Activated T-cell treated with anti-CD3 and anti-CD28 coated beads, Interleukin-2, amount 50 U/mL, for 1 hour (primary cell): ENCODE results near the gene CDH4.
"Not testable (repeated sequence)": the region's sequence is repeated elsewhere in the genome, so short reads cannot be mapped to it uniquely, and the experiment has no call there.

Experiments
- DNase-seq: peaks from one replicate; pipeline ENCODE4 v3.0.0-alpha.2; 2020

The CDH4 gene

DNA sequence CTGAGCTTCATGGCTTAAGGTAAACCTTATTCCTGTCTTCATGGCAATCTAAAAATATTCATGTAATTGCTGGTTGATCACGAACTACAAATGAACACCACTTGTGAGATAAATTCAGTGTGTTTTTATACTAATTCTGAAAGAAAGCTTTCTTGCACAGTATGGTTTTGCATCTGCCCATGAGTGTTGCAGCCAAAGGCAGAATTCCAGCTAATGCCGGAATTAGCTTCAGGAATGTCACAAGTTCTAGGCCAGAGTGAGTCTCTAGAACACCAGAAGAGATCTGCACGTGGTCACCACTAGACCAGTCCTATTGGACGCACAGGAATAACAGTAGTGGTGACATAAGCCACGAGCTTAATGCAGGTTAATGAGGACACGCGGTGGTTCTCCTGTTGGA, 223.7 kb downstream of the CDH4 start:
- no peak for DNase-seq

DNA sequence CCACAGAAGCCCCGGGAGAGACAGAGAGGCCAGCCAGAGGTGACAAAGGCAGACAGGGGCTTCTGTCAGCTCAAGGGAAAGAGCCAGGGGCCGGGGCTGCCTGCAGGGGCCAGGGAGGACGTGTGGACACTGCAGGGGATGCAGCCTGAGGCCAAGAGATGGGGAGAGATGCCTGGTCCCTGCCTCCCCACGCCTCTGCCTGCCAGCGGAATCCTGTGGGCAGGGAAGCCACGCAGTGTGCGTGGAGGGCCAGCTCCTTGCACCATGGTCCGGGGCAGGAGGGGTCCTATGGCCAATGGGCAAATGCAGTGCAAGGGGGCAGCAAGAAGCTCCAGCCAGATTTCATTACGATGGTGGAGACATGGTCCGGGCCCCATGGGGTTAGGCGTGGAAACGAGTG, 224.9 kb downstream of the CDH4 start:
- no peak for DNase-seq

DNA sequence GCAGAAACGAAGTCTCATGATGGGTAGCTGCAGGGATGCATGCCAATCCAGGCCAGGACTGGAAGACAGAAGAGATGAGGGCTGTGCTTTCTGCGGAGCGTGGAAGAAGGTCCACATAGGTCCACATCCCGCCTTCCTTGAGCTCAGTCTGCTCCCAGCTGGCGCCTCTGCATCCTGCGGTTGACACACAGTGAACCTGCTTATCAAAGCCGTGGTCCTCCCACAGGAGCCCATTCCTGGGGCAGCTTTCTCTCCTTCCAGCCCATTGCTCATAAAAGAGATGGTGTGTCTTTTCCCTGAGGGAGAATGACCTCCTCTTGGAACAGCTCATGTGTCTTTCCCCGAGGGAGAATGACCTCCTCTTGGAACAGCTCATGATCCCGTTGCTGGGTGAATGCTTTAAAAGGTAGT, 225.4 kb downstream of the CDH4 start:
- DNase-seq: no peak

DNA sequence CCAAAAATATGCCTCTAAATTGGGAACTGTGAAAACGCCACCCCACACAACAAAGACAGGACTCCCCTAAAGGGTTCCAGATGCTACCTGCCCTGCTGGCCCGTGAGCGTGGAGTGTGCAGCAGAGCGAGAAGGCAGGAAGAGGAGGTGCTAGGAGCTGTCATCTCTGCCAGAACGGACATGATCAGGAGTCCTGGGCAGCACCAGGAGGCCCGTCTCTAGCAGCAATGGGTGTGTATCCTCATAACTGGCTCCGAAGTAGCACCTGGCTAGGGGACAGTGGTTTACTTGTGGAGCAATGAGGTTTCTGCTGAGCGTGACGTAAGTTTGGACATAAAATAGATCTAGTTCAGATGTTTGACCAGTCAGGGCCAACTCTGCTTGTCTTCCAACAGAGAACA, 226.0 kb downstream of the CDH4 start:
- no peak for DNase-seq

DNA sequence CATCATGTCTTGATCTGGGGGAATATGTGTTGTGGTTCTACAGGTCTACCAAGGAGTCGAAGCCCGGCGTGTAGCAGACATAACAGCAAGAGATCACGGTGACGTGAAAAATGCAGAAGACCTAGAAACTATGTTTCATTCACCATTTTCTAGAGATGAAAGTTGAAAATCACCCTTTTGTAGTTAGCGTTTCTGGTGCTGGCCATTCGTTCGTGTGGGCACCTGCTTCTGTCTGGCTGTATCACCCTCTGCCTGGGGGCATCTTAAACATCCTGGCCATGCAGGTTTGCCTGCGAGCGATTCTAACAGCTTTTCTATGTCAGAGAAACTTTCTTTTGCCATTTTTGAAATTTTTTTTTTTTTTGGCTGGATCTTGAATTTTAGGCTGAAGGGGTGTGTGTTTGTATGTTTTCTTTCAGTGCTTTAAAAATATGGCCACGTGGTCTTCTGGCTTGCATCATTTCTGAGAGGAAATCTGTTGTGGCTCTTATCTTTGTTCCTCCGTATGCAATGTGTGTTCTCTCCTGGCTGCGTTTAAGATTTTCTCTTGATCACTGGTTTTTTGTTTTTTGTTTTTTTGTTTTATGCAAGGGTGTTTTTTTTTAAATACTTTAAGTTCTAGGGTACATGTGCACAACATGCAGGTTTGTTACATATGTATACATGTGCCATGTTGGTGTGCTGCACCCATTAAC, 226.7 kb downstream of the CDH4 start:
- DNase-seq: no peak

DNA sequence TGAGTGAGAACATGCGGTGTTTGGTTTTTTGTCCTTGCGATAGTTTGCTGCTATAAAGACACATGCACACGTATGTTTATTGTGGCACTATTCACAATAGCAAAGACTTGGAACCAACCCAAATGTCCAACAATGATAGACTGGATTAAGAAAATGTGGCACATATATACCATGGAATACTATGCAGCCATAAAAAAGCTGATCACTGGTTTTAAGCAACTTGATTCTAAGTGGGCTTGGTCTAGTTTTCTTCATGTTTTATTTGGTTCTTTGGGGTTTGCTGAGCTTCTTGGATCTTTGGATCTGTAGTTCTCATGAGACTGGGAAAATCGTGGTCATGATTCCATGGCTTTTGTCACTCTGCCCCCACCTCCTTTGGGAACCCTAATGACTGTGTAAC, 227.4 kb downstream of the CDH4 start:
- DNase-seq: not testable (repeated sequence)

GRCh38 chr20:61480158-61480825, 228.2 kb downstream of the CDH4 start:
- no peak for DNase-seq

GRCh38 chr20:61482056-61482887, 230.2 kb downstream of the CDH4 start:
- DNase-seq: no peak

- no peak for DNase-seq
These were observed 230.8 kb downstream of the CDH4 start for GRCh38 chr20:61482901-61483300.

GRCh38 chr20:61483336-61484067, 231.4 kb downstream of the CDH4 start:
- DNase-seq: no peak

DNA sequence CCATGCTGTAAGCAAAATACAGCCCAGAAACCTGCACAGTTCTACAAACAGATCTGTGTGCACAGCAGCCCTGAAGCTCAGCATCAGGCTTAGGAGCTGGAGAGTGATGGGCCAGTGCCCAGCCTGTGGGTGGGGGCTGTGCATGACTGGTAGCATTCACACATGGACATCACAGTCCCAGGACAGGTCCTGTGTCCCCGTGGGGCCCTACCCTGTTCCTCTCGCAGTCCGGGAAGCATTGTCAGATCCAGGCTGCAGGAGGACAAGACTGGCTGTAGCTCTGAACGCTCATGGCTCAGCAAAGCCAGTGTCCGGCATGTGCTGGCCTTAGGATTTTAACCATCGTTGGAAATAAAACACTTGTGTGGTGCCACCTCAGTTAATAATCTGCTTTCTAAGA, 234.1 kb downstream of the CDH4 start:
- DNase-seq: no peak

DNA sequence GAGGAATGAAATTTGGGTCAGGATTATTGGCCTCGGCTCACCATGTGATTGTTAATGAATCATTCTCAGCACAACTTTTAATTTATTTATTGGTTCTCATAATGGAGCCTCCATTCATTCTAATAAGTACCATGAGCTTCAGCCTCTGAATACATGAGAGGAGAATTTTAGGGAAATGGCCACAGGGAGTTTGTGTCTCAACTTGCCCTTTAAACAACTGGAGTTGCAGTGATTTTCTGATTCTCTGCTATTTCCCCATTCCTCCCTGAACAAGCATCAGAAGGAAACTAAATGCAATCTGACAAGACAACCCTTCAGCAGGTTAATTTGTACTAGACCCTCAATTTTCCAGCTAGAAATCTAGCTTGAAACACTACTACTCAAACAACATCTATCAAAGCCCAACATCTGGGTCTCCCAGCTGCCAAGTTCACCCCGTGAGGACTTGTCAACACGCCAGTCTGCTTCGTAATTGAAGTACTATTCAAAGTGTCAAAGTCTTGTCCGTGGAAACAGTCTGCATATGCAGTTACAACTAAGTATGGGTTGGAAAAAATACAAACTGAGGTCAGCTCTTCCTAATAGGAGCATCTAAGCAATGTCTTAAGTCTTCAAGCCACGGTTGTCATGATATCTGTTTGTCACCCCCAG, 235.4 kb downstream of the CDH4 start:
- DNase-seq: no peak

DNA sequence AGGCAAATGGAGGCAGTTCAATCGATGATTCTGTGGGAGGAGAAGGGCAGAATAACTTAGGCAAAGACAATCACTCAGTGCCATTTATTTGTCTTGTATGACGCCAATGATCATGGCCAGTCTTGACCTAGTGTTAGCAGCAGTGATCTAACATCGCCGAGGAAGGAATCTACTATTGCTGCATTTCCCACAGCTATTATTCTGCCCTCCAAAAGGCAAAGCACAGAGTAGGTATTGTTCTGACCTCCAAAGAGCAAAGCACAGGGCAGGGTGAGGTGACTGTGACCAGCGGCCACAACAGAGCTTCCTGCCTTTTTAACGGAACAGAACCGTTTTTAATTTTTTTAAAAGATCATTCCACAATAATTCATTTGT, 235.9 kb downstream of the CDH4 start:
- no peak for DNase-seq

DNA sequence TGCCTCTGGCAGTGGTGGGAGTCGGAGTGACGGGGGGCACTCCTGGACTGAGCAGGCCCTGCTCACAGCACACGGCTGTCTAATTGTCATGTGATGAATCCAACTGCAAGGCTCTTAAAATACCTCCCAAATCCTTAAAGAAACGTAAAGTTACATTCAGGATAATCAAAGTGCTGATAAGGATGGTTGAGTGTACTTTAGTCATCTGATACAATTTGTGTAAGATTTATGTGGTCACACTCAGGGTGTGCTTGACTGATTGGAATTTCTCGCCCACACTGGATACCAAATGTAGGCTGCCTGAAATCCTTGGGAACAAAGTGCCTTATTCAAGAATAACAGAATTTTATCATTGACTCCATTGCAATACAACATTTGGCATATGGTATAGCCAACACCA, 238.7 kb downstream of the CDH4 start:
- DNase-seq: no peak

DNA sequence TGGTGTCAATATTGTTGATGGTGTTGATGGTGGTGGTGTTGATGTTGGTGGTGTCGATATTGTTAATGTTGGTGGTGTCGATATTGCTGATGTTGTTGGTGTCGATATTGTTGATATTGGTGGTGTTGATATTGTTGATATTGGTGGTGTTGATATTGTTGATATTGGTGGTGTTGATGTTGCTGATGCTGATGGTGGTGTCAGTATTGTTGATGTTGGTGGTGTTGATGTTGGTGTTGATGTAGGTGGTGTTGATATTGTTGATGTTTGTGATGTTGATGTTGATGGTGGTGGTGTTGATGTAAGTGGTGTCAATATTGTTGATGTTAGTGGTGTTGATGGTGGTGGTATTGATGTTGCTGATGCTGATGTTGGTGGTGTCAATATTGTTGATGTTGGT, 240.0 kb downstream of the CDH4 start:
- DNase-seq: no peak

DNA sequence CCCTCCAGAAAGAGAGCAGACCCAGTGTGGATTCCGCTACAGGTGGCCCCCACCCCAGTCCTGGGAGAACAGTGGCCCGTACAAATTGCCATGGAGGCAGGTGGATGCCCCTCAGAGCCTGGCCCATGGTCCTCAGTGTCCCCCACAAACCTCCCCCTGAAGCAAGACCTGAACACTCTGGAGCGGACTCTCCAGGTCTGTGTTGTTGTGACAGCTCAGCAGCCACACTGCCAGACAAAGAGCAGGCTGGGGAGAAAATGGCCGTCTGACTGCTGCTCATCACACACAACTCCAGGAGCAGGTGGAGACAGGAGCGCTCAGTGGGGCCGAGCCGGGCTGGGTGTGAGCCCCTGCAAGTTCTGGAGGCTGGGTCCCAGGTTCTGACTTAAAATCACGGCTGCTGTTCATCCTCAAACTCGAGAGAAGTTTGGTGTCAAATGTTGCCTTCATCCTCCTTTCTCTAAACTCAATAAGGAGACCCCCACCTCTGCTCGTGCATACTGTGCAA, 241.8 kb downstream of the CDH4 start:
- DNase-seq: no peak

GRCh38 chr20:61494763-61495575, 242.9 kb downstream of the CDH4 start:
- DNase-seq: no peak

DNA sequence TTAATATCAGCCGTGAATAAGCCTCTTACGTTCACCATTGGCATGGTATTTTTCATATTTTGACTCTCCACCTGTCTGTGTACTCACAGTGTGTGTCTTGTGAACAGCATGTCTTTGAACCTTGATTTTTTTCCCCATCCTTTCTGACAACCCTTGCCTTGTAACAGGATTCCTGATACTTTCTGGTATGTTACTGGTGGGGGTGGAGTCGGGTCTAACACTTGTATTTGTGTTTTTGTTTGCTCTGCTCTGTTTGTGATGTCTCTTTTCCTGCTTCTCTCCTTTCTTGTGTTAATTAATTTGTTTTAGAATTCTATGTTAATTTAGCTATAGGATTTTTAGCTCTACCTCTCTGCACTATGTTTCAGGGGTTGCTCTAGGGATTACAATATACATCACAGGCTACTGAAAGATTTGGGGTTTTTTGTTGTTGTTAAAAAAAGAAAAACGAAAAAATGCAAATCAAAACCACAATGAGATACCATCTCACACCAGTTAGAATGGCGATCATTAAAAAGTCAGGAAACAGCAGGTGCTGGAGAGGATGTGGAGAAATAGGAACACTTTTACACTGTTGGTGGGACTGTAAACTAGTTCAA, 245.1 kb downstream of the CDH4 start:
- DNase-seq: no peak

DNA sequence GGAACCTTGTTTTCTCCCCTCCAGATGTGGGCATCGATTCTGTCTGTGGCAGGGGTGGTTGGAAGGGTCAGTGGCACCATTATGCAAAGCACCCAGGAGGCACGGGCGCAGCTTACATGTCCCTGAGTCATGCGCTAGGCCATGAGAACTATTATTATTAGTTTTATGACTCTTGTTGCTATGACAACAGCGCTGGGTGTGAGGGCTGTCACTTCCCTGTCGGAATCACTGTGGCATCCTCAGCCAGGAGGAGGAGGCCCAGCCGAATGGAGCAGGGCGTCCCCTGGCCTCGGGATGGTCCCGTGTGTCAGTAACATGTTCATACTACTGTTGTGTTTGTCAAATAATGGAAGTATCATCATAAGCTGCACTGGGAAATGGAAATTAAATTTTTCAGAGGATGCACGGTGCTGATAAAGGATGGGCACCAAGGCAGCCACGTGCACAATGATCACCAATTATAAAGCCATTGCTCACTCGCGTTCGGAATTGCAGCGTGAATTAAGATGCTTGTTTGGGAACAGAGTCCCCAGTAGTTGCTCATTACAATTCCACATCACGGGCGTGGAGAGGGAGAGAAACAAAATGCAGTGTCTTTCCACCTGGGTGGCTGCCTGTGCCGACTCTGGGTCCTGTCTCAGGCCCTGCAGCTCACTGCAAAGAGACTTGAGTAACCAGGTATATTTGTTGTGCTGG, 247.9 kb downstream of the CDH4 start:
- DNase-seq: no peak

- no peak for DNase-seq
These were observed 248.8 kb downstream of the CDH4 start for GRCh38 chr20:61500791-61501321.
